Spinal cord (tissue), 10 donors: ENCODE measurements around the gene DYNLT5. TPM values are rescaled to one million over a fixed set of nuclear protein-coding genes. Genes with fewer than 3 reads are reported as not detected.

Experiments
- DNase-seq, 6 donors: peaks; one replicate each; pipeline versions ENCODE4 v3.0.0 to v3.0.0-alpha.2; 2013 to 2015; ENCODE audit warnings: low spot score in 6 of 6, low read depth in 4 of 6
- H3K27ac ChIP-seq: one replicate; pipeline ENCODE4 v1.5.1; 2013; ENCODE audit warnings: low read depth, low read length, control low read depth
- H3K27me3 ChIP-seq: one replicate; pipeline ENCODE4 v1.6.1; 2013; ENCODE audit warnings: low read length; ENCODE audit not compliant: control insufficient read depth, insufficient read depth
- H3K36me3 ChIP-seq: one replicate; pipeline ENCODE4 v1.6.1; 2013; ENCODE audit warnings: low read length; ENCODE audit not compliant: control insufficient read depth, insufficient read depth
- H3K4me1 ChIP-seq: one replicate; pipeline ENCODE4 v1.6.1; 2013; ENCODE audit warnings: low read length; ENCODE audit not compliant: control insufficient read depth, insufficient read depth
- H3K4me3 ChIP-seq: one replicate; pipeline ENCODE4 v1.5.1; 2013; ENCODE audit warnings: low read depth, low read length, control low read depth
- H3K9me3 ChIP-seq: one replicate; pipeline ENCODE4 v1.6.1; 2013; ENCODE audit warnings: low read length; ENCODE audit not compliant: control insufficient read depth, insufficient read depth
- WGBS: methylation state at CpG from one replicate; pipeline ENCODE4 v1.1.5; 2013; ENCODE audit warnings: missing lambda C conversion rate; ENCODE audit not compliant: insufficient coverage; 5-methylcytosine and 5-hydroxymethylcytosine counted together
- polyA plus RNA-seq, 2 donors: library from polyadenylated mRNA; unstranded; fragments of 120-200 nt; gene quantifications; one replicate each; pipeline ENCODE4 v1.2.1, GENCODE V29; 2013; ENCODE audit not compliant: insufficient read length in 2 of 2
- total RNA-seq, 2 donors: library from RNA; depleted of rRNA in 1 of 2; stranded (reverse); fragments of 120-200 nt in 1 of 2; fragments of >200 nt in 1 of 2; gene quantifications; one replicate each; pipeline versions ENCODE4 v1.2.3 to v1.2.4, GENCODE V29; 2013 to 2014
- donor health status: healthy.

Gene DYNLT5
- total and polyA plus RNA-seq, 4 donors, result 25.4 to 43.3 (median 32.9) TPM

DNA sequence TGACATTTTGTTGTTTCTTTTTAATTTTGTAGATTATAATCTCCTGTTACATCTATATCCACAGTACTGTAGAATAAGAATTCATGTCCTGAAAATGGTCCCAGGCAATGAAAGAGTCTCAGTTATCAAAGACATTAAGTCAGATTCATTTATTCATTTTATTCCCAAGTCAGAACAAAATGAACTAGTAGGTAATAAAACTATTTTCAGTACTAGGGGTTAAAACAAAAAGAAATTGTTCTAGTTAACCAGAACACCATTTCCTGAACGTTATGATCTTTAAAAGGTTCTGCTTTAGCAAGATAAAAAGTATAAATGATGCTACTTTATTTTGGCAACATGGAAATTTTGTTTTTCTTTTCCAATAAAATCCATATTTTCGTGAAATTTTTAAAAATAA lies 6.8 kb upstream of the DYNLT5 start:
- DNase-seq, result no peak
- Histone ChIP-seq H3K36me3 (peaks cover 2% of the 10 kb centered on the region), H3K4me3 (no peak overlapping the region), H3K27ac (no peak overlapping the region), H3K4me1 (no peaks in the 10 kb centered on the region), H3K9me3 (no peaks in the 10 kb centered on the region), H3K27me3 (no peaks in the 10 kb centered on the region)
- WGBS, result no CpG with 5 or more reads among the region's 2 CpGs

DNA sequence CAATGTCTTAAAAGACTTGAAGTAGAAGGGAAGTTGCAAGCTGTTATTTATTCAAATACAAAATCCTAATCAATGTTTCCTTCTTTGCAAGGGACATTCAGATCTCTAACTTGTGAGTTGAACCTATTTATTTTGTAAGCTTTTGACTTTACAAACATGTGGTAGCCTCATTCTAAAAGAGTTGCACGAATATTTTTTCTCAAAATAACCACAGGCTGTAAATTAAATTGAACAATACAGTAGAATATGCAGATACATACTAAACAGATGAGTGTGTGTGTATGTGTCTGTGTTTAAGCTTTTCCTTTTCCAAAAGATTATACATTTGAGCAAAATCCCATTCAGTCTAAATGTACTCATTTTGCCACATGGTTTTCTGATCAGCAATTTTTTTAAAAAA lies 4.8 kb upstream of the DYNLT5 start:
- Histone ChIP-seq H3K36me3 (no peaks in the 10 kb centered on the region), H3K4me1 (peaks cover 7% of the 10 kb centered on the region), H3K4me3 (no peak overlapping the region), H3K9me3 (no peaks in the 10 kb centered on the region), H3K27ac (no peak overlapping the region), H3K27me3 (peaks cover under 1% of the 10 kb centered on the region)
- DNase-seq, result no peak
- no CpG with 5 or more reads among the region's 1 CpG for WGBS

DNA sequence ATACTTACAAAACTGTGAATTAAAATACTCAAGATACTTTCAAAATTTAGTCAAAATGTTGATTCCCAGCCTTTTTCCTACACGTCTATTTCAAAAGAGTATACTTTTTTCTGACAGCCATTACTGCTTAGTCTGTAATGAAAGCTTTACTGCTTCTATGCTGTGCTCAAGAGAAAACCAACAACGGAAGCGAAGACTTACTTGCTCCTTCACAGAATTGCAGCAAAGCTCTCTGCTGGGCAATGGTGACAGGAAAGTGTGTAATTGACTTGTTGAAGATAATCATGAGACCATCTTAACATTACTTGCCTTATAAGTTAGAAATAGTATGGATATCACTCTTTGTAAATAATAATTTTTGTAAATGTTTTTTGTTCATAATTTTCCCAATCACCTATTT lies 1.7 kb upstream of the DYNLT5 start:
- no peak for DNase-seq
- Histone ChIP-seq H3K4me1 (peaks cover 13% of the 10 kb centered on the region), H3K27me3 (peaks cover 3% of the 10 kb centered on the region), H3K27ac (no peak overlapping the region), H3K4me3 (no peak overlapping the region), H3K36me3 (no peaks in the 10 kb centered on the region), H3K9me3 (no peaks in the 10 kb centered on the region)
- WGBS, result no CpG with 5 or more reads among the region's 3 CpGs

DNA sequence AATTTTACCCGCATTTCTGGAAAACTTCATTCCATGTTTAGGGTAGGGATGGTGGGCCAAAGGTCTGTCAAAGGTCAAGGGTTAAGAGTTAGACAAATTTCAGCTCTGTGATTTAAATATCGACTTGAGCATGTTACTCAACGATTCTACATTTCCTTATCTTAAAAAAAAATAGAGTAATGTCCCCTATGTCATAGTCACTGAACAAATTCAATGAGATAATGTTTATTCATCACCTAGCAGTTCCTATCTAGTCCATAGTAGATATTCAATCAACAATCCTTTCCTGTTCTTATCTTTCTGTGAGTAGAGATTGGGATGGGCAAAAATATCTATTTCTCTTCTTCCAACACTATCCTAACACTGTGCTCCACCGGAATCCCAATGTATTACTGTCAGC lies 1.1 kb upstream of the DYNLT5 start:
- no peaks in the 10 kb centered on the region for H3K36me3 ChIP-seq
- H3K9me3 ChIP-seq, result no peaks in the 10 kb centered on the region
- H3K4me3 ChIP-seq, result no peak overlapping the region
- H3K27me3 ChIP-seq, result peaks cover 3% of the 10 kb centered on the region
- peak in 1 of 6 donors; percentile 4 for DNase-seq
- peaks cover 13% of the 10 kb centered on the region for H3K4me1 ChIP-seq
- 100% methylated on average over 1 of the region's 4 CpGs for WGBS
- H3K27ac ChIP-seq, result no peak overlapping the region

DNA sequence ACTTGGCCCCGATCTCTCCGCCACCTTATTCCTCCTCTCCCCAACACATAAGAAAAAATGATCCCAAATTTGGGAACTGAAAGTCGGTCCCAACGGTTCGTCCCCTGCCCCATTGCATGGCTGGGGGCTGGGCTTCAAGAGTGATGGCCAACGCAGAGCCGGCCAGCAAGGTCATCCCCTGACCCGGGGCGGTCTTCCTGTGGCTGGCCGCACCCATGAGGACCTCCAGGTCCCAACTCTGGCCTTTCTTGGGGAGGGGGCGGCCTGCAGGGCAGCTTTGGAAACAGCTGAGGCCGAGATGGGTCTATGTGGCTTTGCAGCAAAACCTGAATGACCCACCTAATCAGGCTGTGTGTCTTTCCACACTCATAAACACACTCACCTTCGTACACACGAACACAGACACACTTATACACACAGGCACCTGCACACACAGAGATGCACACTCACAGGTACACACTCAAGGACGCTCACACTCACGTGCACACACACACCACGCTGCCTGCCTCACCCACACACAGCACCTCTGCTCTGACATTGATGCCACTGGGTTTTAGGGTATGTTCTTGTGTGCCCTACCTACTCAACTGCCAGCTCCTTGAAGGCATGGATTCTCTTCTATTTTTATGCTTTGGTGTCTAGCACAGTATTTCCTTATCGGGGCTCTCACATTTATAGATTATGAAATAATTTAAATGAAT lies 562 bp downstream of the DYNLT5 start:
- Histone ChIP-seq H3K27ac (no peak overlapping the region), H3K27me3 (peaks cover 3% of the 10 kb centered on the region), H3K4me1 (peaks cover 13% of the 10 kb centered on the region), H3K36me3 (no peaks in the 10 kb centered on the region), H3K9me3 (no peaks in the 10 kb centered on the region), H3K4me3 (peak overlapping the region; percentile 55)
- DNase-seq, result peak in 2 of 6 donors; percentile 8 to 13
- 42% methylated on average over 16 of the region's 18 CpGs for WGBS

DNA sequence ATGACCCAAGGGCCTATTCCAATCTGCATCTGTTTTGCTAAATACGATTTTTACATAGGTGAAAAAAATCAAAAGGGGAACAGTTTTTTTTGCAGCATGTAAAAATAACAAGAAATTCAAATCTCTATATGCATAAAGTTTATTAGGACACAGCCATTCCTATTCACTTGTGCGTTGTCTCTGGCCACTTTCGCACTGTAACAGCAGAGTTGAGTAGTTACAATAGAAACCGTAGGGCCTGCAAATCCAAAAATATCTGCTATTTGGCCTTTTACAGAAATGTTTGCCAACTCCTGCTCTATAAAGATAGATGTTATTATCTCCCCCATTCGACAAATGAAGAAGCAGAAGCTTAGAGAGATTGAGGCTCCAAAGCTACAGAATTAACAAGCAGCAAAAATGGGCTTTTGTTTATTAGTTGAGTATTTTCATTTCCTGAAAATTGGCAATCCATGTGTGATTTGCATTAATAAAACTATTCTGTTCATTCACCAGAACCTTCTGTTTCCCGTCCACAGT lies 5.5 kb downstream of the DYNLT5 start:
- no peaks in the 10 kb centered on the region for H3K36me3 ChIP-seq
- no peak overlapping the region for H3K4me3 ChIP-seq
- DNase-seq, result no peak
- peaks cover 3% of the 10 kb centered on the region for H3K4me1 ChIP-seq
- peaks cover 4% of the 10 kb centered on the region for H3K9me3 ChIP-seq
- H3K27ac ChIP-seq, result peak overlapping the region; percentile 2
- no peaks in the 10 kb centered on the region for H3K27me3 ChIP-seq
- 60% methylated on average over 5 of the region's 6 CpGs for WGBS

DNA sequence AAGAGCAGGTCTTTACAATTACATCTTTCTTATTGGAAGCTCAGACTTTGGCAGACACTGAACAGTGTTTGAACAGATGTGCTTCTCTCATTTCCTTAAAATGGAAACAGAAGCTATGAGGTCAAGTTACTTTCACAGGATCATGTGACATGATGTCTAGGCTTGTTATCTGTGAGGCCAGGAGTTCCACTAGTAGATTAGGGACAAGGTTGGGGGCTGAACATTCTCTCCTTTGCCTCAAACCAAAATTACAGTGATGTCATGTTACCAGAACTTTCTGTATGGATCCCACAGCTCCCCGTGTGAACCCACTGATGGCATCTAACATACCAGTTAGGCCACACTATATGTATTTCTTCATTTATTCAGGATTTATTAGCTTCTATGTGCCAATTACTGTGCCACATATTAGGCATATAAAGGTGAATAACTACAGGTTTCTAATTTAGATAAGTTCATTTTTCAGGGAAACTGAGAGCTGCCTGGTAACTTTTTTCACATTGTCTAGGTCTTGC lies 6.0 kb downstream of the DYNLT5 start:
- Histone ChIP-seq H3K4me3 (no peak overlapping the region), H3K27me3 (no peaks in the 10 kb centered on the region), H3K9me3 (peaks cover 4% of the 10 kb centered on the region), H3K4me1 (no peaks in the 10 kb centered on the region), H3K27ac (no peak overlapping the region), H3K36me3 (no peaks in the 10 kb centered on the region)
- WGBS, result no CpG with 5 or more reads among the region's 1 CpG
- peak in 2 of 6 donors; percentile 14 to 41 for DNase-seq

DNA sequence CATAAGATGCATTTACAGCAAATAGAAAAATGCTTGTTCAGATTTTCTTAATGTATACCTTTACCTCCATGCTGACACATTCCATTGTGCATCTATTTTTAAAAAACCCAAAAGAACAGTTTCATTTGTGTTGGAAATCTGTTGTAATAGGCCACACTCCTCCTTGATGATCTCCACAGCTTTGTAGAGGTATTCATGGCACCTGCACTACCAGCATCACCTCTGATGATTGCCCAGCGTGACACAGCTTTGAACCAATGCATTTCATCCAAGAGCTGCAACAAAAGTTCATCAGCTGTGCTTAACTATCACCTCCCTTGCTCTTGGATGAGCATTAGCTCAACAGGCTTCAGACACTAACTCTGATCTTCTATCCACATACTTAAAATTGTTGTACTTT lies 8.2 kb downstream of the DYNLT5 start:
- Histone ChIP-seq H3K27me3 (no peaks in the 10 kb centered on the region), H3K4me3 (no peak overlapping the region), H3K36me3 (no peaks in the 10 kb centered on the region), H3K4me1 (no peaks in the 10 kb centered on the region), H3K27ac (no peak overlapping the region), H3K9me3 (peaks cover 4% of the 10 kb centered on the region)
- DNase-seq, result no peak
- WGBS, result 100% methylated on average over 1 of the region's 1 CpG

DNA sequence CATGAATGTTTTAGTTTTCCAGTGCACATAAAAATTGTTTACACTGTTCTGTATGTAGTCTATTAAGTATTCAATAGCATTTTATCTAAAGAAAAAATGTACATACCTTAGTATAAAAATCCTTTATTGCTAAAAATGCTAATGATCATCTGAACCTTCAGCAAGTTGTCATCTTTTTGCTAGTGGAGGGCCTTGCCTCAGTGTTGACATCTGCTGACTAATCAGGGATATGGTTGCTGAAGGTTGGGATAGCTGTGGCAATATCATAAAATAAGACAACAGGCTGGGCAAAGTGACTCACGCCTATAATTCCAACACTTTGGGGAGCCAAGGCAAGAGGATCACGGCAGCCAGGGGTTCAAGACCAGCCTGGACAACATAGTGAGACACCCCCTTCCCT lies 9.0 kb downstream of the DYNLT5 start:
- no peaks in the 10 kb centered on the region for H3K36me3 ChIP-seq
- H3K9me3 ChIP-seq, result peaks cover 4% of the 10 kb centered on the region
- H3K27me3 ChIP-seq, result no peaks in the 10 kb centered on the region
- H3K27ac ChIP-seq, result no peak overlapping the region
- no peak for DNase-seq
- WGBS, result 100% methylated on average over 1 of the region's 2 CpGs
- H3K4me1 ChIP-seq, result no peaks in the 10 kb centered on the region
- no peak overlapping the region for H3K4me3 ChIP-seq

DNA sequence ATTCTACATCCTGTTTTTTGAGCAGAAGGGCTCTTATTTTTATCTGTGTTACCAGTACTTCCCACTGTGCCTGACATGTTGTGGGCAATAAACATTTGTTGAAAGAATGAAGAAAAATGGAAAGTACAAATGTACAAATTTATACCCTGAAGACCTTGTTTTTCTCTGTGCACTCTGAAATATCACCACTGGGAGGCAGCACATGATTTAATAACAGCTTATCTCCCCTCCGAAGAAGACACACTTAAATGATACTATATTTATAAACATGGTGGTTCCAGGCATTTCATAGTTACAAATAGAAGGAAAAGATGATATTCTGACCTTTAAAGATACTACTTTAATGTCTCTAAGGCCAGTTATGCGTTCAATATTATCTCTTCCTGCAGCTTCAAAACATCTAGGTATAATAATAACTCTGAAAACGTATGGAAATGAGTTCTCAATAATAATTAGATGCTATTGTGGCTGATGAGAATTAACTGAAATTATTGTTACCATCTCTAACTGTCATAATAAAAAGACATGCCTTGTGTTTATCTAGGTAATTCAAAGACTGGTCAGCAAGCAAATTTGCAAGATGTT lies 12.8 kb downstream of the DYNLT5 start:
- Histone ChIP-seq H3K9me3 (peaks cover 4% of the 10 kb centered on the region), H3K36me3 (no peaks in the 10 kb centered on the region), H3K4me3 (no peak overlapping the region), H3K4me1 (no peaks in the 10 kb centered on the region), H3K27me3 (no peaks in the 10 kb centered on the region), H3K27ac (no peak overlapping the region)
- WGBS, result no CpG with 5 or more reads among the region's 3 CpGs
- peak in 2 of 6 donors; percentile 72 to 85 for DNase-seq
